Skin of body (tissue), 2 donors: ENCODE results near the gene PCDHGC4. TPM values are rescaled to one million over a fixed set of nuclear protein-coding genes. Genes with fewer than 3 reads are reported as not detected.

Experiments
- DNase-seq: peaks from one replicate; lab custom pipeline; 2025; lab: John Stamatoyannopoulos, UW
- total RNA-seq: library from RNA; depleted of rRNA; stranded (reverse); fragments of >200 nt; gene quantifications from one replicate; pipeline ENCODE4 v1.2.3, GENCODE V29; 2014

PCDHGC4 gene
- total RNA-seq, 1 donor from 2014 or later: 5.3 TPM

DNA sequence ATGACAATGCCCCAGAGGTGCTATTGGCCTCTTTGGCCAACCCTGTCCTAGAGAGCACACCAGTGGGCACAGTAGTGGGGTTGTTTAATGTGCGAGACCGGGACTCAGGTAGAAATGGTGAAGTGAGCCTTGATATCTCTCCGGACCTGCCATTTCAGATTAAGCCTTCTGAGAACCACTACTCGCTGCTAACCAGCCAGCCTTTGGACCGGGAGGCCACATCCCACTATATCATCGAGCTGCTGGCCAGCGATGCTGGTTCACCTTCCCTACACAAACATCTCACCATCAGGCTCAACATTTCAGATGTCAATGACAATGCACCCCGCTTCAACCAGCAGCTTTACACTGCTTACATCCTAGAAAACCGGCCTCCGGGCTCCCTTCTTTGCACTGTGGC lies 5.4 kb downstream of the PCDHGC4 start:
- DNase-seq: no peak

DNA sequence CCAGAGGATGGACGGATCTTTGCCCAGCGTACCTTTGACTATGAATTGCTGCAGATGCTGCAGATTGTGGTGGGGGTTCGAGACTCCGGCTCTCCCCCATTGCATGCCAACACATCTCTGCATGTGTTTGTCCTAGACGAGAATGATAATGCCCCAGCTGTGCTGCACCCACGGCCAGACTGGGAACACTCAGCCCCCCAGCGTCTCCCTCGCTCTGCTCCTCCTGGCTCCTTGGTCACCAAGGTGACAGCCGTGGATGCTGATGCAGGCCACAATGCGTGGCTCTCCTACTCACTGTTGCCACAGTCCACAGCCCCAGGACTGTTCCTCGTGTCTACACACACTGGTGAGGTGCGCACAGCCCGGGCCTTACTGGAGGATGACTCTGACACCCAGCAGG lies 5.9 kb downstream of the PCDHGC4 start:
- no peak for DNase-seq

DNA sequence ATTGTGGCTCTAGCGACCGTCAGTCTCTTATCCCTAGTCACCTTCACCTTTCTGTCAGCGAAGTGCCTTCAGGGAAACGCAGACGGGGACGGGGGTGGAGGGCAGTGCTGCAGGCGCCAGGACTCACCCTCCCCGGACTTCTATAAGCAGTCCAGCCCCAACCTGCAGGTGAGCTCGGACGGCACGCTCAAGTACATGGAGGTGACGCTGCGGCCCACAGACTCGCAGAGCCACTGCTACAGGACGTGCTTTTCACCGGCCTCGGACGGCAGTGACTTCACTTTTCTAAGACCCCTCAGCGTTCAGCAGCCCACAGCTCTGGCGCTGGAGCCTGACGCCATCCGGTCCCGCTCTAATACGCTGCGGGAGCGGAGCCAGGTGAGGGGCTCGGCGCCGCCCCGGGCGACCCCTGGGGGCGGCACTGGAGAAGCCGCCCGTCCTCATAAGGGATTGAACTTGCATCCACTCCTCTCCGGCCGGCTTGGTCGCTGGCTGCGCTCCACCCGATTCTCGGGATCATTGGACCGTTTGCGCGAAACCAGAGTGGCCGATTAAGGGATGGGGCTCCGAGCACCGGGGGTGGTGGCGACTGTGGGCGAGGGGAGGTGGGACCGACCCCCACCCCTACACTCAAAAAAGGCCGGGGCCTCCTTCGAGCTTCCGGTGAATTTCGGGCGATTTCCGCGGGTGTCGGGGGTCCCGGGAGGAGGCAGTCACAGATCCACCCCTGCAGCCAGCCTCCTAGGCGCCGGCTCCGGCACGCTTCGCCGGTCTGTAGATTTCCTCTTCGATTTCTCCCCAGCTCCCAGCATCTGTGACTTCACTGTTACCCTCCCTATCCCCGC lies 6.7 kb downstream of the PCDHGC4 start:
- no peak for DNase-seq

DNA sequence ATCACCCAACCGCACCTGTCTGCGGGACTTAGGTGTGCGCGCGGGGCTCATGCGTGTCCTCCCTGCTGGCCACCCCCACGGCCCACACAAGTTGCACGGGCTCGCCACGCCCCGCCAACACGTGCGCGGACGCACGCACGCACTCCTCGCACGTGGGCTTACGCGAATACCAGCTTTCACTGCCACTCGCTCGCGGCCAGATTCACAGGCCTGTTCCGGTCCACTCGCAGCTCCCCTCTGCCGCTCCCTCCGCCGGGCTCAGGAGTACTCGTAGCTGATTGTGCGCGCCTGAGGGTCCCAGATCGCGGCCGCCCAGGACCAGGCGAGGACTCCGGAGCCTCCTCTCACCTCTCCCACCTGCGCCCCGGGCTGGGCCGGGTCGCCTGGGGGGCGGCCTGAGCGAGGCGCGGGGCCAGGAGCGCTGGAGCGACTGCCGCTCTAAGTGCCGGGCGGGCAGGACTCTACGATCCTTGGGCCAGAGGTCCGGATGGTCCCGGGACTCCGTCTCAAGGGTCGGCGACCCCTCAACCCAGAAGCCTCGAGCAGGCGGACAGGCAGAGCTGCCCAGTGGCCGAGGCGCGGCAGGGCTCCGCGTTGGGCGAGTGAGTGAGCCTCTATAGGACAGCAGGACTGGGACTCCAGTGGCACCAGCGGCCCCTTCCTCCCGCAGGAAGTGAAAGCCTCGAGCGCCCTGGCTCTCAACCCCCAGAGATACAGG lies 7.5 kb downstream of the PCDHGC4 start:
- DNase-seq: no peak

DNA sequence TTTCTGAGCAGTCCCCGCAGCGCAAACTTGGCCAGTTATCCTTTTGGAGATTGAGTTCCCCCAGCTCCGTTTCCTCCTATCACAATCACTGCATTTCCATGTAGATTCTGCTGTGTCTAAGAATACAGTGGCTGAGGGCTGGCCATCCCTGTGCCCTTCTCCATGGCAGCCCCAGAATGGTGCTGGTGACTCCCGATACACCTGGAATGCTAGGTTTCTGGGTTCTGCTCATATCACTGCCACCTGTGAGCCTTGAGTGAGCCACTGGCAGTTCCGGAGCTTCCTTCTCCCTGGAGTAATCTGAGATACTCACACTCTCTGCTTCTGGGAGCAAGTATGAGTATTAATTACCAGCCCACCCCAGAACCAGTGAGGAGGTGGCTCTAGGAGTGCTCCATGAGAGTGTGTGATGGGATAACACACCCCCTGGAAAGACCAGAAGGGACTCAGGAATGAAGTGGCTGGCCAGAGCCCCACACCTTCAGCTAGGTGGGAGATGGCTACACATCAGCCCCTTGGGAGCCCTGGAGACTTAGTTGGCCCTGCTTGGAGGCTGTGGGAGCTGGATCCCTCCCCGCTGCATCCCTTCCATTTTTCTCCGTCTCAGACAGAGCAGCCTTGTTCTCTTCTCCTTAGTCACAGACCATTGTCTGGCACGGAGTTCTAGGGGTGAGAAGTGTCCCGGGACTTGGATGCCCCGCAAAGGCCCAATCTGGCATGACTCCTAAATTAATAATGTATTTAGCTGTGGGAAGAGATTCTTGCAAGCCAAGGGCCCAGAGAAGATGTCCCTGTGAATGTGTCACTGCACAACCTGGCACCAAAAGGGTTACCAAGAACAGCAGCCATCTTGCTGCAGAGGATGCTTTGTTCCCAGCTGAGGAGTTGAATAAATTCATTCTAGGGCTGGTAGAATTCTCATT lies 8.9 kb downstream of the PCDHGC4 start:
- DNase-seq: no peak

DNA sequence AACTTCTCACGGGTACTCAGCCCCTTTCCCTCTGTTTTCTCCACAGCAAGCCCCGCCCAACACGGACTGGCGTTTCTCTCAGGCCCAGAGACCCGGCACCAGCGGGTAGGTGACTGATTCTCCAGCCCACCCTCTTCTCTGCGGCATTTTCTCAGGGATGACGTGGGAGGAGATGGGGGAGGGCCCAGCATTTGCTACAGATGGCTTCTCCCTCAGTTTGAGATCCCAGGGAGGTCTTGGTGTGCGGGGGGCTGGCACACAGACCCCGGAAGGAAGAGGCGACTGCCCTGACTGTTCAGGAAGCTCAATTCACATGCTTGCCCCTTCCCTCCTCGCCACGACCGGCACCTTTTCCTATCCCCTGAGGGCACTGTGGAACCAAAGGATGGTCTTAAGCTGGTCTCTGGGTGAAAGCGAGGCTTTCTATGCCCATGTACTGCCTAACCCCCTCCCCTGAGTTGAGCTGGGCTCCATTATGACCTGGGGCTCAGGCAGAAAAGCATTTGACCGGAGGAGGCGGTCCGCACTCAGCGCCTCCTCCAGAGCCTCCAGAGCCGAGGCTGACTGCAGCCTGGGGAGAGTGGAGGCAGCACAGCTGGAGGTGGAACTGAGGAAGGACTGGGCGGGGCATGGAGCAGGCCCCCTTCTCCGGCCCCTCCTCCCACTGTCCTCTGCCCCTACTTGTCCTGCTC lies 10.1 kb downstream of the PCDHGC4 start:
- DNase-seq: no peak

DNA sequence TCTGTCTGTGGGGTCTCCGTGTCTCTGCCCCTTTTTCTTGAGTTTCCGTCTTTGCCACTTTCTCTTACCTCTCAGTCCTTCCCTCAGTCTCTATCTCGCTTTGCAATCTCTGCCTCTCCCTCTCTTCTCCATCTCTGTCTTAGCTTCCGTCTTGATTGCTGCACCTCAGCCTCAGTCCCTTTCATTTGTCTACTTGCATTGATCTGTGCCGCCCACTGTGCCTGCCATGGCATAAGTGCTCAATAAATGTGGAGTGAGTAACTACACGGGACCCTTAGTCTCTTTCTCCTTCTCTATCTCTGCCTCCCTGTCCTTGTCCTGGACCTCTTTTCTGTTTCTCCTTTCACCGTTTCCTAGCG lies 10.6 kb downstream of the PCDHGC4 start:
- no peak for DNase-seq

DNA sequence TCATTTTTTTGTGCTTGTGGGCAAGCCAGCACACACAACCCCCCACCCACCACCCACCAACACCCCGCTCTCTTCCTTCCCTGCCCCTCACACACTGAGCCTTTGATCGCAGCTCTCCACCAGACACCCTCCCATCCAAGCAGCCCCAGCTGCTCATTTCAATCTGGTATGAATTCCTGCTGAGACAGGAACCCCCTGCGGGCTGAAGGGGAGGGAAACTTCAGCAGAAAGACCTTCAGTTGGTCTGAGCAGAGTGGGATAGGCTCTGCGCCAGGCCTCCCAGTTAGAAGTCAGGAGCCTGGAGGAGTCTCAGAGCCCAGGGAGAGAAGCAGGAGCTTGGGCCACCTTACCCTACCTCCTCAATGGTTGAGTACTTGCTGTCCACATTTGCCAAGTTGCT lies 11.2 kb downstream of the PCDHGC4 start:
- DNase-seq: peak; percentile 73

DNA sequence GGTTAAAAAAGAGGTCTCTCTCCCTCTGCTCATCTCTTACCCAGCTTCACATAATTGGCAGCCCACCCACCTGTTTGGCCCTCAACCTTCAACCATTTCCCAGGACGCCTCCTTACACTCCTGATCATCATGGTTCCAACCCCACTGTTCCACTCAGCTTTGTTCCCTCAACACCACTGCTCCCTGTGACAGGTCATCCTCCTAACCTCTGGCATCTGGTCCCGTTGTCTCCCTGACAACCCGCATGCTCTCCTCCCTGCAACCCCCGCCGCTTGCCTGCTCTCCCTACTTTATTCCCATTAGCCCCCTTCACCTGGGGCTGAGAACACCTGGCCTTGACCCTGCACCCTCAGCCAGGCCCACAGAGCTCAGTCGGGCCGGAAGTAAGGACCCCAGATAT lies 16.9 kb downstream of the PCDHGC4 start:
- no peak for DNase-seq

DNA sequence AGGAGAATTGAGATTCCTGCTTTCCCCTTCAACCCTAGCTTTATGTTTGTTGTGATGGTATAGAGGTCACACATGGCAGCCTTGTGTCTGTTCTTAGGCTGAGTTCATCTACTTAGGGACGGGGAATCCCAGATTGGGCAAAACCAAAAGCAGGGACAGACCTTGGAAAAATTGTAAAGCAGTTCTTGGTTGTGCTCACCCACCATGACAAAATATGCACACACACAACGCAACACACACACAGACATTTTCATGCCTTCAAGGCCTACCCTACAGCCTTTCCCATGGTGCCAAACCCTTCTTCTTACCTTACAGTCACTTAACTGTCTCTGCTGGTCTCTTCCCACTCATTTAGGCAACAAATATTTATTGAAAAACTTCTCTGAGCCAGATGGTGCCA lies 18.9 kb downstream of the PCDHGC4 start:
- no peak for DNase-seq

DNA sequence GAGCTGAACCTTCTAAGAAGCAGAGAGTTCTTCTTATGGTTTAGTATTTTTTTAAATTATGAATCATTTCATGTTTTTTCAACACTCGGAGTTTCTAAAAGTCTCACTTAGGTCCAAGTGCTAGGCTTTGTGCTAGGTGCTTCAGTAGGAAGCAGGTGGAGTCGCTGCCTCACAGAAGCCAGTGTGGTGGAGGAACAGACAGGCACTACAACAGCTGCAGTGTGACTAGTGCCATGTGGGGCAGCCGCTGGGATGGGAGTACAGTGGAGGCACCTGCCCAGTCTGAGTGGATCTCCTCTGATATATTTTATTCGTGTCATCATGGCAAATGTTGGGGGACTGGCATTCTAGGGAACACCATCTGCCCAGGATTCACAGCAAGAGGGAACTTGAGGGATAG lies 19.4 kb downstream of the PCDHGC4 start:
- DNase-seq: no peak

DNA sequence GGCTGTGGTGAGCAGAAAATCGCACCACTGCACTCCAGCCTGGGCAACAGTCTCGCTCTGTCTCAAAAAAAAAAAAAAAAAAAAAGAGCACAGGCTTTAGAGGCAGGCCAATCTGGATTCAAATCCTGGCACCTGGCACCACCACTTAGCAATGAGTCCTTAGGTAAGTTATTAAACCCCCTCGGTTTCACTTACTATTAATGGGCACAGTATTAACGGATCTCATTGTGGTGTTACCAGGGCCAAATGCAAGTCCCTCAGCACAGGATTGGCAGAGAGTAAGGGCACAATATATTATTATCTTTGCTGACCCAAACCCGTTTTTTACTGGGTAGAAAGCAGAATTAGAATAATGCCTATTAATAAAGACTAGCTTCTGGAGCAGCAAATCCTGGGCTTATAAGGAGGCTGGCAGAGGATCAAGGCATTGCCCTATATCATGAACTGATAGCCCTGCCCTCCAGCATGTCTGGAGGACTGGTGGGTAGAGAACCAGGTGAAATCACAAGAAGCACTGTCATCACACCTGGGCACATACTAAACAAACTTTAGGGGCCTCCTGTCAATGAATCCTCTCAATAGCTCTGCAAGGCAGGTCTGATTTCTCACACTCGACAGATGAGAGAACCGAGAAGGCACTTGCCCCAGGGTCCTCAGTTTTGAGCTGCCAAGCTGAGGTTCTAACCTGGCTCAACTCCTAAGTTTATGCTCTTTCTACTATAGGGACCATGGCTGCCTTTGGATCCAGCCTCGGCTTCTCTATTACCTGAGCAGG lies 21.7 kb downstream of the PCDHGC4 start:
- no peak for DNase-seq

DNA sequence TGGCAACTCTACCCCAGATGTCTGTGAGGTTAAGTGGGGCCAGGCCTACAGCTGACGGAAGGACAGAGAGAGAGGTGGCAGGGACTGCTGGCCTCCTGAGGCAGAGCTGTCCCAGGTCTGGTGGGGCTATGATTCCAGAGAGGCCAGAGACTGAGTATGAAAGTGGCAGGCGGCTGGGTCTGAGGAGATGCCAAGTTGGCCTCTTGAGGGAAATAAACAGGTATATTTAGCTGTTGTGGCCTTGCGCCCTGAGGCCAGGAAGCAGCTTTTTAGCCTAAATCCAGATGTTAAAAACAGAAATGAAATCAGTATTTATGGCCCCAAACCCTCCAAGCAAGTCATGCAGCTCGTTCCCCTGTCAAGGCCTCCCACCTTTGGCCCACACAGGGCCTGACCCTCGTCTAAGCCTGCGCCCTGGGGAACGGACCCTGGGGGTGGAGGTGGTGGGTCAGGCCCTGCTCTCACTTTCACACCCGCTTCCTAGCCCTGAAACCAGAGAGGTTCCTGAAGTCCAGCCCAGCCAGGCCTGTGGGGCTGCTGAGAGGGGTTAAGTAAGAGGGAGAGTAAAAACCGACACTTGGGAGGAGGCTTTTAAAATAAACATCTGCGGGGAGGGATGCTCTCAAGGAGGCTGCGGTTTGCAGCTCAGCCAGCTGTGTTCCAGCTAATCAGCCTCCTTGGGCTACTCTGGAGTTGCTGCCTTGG lies 22.7 kb downstream of the PCDHGC4 start:
- peak; percentile 84 for DNase-seq

DNA sequence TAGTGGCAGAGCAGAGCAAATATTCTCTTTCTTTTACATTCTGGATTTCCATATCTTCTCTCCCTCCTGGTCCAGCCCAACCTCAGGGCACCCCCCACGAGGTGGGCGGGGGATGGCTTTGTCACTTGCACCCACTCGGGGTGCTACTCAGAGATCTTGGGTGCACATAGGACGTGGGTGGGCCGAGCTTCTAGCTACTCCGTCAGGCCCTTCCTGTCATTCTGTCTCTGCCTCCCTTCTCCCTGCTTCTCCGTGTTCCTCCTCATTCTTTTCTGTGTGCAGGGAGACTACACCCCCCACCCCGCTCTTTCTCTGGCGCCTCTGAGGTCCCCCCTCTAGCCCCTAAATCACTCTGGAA lies 23.6 kb downstream of the PCDHGC4 start:
- DNase-seq: no peak

DNA sequence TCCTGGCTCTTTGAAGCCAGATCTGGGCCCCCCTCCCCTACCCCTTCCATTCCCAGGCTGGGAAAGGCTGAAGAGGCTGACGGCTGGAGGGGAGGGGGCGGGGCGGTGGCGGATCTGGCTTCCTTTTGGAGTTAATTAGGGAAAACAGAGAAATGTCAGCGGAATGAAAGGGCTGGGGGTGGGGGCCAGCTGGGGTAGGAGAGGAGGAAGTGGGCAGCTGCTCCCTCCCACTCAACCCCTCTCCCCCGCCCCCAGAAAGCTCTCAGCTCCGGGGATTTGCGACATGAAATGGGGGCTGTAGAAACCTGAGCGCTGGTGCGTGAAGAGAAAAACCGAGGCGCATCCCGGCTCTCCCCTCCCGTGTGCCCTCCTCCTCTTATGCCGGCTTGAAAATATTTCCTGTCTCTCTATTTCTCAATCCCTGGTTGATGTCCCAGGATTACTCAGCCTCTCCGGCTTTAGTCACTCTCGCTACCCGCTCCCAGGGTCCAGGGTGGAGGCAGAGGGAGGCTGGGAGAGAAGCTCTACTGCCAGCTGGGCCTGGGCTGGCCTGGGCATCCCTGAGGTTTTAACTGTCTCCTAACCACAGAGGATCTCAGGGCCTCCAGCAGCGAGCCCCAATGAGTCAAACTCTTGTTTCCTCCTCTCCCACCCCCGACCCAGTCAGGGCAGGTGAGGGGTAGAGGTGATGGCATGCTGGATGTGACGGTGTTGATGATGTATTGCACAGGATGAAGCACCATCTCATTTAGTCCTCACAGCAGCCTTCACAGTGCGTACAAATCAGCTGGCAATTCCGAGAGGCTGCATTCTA lies 24.2 kb downstream of the PCDHGC4 start:
- peak; percentile 96 for DNase-seq

DNA sequence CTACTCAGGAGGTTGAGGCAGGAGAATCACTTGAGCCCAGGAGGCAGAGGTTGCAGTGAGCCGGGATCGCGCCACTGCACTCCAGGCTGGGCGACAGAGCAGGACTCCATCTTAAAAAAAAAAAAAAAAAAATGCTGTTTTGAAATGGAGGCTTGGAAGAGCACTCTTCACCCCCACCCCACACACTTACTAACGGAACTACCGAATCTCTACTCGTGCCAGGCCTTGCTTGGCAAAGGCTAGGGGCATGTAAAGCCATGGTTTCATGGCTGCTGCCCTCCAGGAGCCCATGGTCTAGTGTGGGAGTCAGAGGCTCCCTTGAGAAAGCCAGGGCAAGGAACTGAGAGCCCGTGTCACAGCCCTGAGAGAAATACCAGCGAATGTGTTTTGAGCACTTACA lies 25.3 kb downstream of the PCDHGC4 start:
- no peak for DNase-seq

DNA sequence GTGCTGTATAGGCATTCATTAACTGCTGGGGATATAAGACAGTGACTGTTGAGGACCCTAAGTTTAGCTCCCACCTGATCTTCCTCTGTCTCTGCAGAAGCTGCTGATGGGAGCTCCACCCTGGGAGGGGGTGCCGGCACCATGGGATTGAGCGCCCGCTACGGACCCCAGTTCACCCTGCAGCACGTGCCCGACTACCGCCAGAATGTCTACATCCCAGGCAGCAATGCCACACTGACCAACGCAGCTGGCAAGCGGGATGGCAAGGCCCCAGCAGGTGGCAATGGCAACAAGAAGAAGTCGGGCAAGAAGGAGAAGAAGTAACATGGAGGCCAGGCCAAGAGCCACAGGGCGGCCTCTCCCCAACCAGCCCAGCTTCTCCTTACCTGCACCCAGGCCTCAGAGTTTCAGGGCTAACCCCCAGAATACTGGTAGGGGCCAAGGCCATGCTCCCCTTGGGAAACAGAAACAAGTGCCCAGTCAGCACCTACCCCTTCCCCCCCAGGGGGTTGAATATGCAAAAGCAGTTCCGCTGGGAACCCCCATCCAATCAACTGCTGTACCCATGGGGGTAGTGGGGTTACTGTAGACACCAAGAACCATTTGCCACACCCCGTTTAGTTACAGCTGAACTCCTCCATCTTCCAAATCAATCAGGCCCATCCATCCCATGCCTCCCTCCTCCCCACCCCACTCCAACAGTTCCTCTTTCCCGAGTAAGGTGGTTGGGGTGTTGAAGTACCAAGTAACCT lies 26.2 kb downstream of the PCDHGC4 start:
- no peak for DNase-seq

DNA sequence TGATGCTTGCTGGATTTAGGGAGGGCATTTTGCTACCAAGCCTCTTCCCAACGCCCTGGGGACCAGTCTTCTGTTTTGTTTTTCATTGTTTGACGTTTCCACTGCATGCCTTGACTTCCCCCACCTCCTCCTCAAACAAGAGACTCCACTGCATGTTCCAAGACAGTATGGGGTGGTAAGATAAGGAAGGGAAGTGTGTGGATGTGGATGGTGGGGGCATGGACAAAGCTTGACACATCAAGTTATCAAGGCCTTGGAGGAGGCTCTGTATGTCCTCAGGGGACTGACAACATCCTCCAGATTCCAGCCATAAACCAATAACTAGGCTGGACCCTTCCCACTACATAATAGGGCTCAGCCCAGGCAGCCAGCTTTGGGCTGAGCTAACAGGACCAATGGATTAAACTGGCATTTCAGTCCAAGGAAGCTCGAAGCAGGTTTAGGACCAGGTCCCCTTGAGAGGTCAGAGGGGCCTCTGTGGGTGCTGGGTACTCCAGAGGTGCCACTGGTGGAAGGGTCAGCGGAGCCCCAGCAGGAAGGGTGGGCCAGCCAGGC lies 27.0 kb downstream of the PCDHGC4 start:
- DNase-seq: no peak
